HK-2 (cell line): Measurements from ENCODE around the gene GNB5.
A peak's percentile ranks its signal among the peaks of the same experiment; 100 is the strongest.
"Not testable (repeated sequence)": the region's sequence is repeated elsewhere in the genome, so short reads cannot be mapped to it uniquely, and the experiment has no call there.

Experiments used
- DNase-seq: peaks from one replicate; pipeline ENCODE4 v3.0.0-alpha.2; 2018; ENCODE audit not compliant: unreplicated experiment

GNB5 gene

DNA sequence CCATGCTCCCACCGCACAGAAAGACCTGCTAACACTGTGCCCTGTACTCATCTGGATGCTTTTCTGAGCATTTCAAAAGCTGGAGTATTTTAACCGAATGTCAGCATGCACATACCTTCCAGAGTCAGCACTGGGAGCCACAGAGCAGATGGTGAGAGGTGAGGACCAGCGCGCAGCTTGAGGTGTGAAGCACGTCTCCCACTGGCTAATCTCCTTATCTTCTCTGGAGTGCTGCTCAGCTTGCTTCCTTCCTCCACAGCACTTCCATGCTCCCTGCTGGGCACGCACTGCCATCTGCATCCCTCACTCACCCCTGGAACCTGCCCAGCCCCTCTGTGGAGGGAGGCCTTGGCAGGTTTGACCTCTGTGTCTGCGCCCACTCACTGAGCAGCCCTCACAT, at the start of gene GNB5:
TSS of gene GNB5 (minus strand) at position 186 of the 400 bp plus-strand sequence. CDS start 6,716 bp downstream, outside the sequence.
- no peak for DNase-seq

DNA sequence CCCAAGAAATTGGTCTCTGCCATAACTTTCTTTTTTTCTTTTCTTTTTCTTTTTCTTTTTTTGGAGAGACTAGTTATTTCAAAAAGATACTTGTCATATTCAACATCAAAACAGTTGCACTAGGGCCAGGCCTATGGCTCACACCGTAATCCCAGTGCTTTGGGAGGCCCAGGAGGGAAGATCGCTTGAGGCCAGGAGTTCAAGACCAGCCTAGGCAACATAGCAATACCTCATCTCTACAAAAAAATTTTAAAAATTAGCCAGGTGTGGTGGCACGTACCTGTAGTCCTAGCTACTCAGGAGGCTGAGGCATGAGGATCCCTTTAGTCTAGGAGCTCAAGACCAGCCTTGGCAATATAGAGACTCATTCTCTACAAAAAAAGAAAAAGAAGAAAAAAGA, 49.0 kb upstream of the GNB5 start:
- DNase-seq: no peak

DNA sequence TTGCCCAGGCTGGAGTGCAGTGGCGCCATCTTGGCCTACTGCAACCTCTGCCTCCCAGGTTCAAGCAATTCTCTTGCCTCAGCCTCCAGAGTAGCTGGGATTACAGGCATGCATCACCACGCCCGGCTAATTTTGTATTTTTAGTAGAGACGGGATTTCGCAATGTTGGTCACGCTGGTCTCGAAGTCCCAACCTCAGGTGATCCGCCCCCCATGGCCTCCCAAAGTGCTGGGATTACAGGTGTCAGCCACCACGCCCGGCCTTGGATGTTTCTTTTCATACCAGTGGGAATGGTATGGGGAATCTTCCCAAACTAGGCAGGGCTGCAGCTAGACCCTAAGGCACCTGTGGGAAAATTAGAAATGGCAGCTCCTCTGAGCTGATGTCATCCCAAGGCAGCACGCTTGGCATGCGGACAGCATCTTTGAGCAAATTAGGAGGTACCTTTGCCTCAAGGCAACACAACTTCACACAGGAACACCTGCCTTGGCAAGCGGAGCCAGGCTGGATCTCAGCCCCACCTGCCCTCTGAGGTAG, 47.9 kb upstream of the GNB5 start:
- DNase-seq: not testable (repeated sequence)

- DNase-seq: no peak
Measured at GRCh38 chr15:52238149-52238548, 47.0 kb upstream of the GNB5 start.

DNA sequence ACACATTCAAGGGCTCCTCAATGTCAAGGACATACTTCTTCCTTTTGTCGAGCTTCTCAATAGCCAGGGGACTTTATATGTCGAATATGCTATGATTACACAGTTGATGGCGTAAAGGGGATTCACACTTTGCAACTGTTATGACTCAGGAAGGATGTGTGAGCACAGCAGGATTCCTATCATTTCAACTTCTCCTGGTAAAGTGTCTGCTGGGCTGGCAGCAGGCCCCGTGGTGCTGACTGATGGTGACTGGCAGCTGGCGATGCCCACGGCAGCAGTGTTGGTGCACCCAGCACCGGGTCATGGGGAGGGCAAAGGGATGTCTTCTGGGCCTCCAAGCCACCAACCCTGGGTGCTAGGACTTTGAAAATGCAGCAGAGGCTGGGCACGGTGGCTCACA, 44.8 kb upstream of the GNB5 start:
- DNase-seq: no peak

DNA sequence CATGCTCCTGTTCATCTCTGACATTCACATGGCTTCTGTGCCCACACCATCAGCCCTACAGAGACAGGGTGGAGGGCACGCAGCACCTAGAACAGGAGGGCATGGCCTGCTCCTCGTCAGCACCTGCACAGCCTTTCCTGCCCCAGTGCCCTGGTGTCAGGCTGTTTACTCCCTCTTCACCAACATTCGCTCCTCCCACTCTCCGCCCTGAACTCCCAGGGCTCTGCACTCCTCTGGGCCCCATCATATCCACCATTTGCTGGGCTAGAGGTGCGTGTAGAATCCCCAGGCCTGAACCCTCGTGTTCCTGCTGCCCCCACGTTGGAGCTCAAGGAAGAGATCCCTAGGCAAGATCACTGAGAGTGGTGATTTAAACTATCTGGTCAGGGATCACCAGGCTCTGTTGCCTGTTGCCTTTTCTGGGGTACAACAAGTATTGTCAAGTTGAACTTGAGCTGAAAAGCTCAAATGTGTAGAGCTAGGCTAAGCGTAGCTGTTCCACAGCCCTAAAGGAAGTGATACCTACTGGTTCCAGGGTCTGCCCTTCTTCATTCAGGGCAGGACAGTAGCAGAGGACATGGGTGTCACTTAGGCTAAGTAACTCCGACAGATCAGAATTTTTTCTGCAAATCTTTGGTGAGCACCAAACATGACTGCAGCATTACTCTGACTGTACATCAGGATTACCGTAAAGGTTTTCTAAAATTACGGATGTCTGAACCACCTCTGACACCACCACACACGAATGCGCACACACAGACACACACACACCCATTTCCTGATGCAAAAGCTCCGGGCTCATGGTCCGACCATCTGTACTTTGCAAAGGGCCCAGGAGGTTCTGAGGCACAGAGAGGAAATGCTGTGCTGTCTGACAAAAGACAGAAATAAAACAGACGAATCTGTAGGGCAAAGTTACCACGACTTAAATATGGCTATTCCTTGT, 43.7 kb upstream of the GNB5 start:
- no peak for DNase-seq

- DNase-seq: no peak
Measured at GRCh38 chr15:52233405-52233804, 42.2 kb upstream of the GNB5 start.

- DNase-seq: no peak
Measured at GRCh38 chr15:52232327-52232726, 41.1 kb upstream of the GNB5 start.

DNA sequence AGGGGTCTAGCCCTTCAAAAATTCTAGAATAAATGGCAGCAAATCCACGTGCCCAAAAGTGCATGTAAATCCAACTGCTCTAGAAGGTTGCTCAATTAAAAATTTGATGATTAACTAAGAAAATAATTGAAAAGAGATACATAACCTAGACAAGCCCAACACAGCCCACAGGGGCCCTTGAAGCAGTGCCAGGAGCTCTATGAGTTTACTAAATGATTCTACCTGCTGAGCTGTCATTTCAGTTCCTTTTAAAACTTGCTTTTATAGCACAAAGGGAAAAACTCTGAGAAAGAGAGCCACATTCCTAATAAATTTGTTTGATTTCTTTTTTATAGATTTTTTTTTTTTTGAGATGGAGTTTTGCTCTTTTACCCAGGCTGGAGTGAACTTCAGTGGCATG, 38.9 kb upstream of the GNB5 start:
- DNase-seq: no peak

GRCh38 chr15:52228921-52229320, 37.7 kb upstream of the GNB5 start:
- DNase-seq: peak; percentile 28

GRCh38 chr15:52227456-52227855, 36.3 kb upstream of the GNB5 start:
- peak; percentile 35 for DNase-seq

DNA sequence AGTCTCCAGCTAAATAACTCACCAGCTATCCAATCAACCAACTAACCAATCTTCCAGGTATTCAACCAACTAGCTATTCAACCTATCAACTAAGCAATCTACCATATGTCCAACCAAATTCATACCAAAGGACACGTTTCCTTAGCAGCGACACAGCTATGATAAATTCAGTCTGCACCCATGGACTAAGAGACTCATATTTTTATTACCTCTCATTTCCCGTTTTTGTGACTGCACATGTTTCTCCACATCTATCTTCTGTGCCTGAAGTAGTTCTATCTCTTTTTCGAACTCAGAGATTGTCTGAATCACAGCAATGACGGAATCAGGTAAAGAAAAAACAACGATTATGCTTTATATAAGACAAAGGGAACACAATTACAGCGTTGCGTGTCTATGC, 34.0 kb upstream of the GNB5 start:
- DNase-seq: no peak

- DNase-seq: no peak
Measured at GRCh38 chr15:52224211-52224610, 33.0 kb upstream of the GNB5 start.

- DNase-seq: no peak
Measured at GRCh38 chr15:52221730-52222129, 30.5 kb upstream of the GNB5 start.

- no peak for DNase-seq
Measured at GRCh38 chr15:52220937-52221660, 29.9 kb upstream of the GNB5 start.

DNA sequence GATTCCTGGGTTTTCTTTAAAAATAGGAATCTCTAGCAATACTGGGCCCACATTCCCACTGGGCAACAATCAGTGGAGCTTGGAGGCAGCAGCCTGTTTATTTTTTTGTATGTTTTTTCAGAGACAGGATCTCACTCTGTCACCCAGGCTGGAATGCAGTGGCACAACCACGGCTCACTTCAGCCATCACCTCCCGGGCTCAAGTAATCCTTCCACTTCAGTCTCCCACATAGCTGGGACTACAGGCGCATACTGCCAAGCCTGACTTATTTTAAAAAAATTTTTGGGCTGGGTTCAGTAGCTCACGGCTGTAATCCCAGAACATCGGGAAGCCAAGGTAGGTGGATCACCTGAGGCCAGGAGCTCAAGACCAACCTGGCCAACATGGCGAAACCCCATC, 29.1 kb upstream of the GNB5 start:
- no peak for DNase-seq

GRCh38 chr15:52218816-52219215, 27.6 kb upstream of the GNB5 start:
- DNase-seq: no peak

GRCh38 chr15:52218371-52218770, 27.2 kb upstream of the GNB5 start:
- DNase-seq: no peak

DNA sequence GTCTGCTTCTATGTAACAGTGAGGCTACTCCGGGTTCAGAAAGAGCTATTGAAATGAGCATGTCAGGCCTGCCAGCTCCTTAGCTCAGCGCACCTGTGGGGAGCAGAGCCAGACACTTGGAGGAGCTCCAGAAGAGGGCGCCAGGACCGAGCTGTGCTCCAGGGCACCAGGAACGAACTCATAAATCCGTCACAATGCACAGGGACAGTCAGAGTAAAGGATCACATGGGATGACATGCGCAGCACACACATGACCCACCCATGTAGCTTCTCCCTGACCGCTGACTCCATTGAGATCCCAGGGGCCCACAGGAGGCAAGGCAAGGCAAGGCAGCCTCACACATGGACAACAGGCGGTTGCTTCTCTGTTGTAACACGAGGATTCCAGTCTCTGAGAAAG, 26.0 kb upstream of the GNB5 start:
- DNase-seq: no peak

DNA sequence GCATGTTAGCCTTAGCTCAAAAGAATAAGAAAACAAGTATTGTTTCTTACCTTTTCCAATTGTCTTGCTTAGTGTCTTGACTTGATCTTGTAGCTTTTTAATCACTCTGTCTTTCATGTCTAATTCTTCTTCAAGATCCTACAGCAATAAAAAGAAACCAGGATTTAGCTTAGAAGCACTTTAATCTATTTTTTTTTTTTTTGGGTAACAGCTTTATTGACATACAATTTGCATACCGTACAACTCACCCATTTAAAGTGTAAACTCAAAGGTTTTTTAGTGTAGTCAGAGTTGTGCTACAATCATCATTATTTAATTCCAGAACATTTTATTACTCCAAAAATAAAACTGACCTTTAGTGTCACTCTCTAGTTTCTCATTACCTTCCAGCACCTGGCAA, 23.4 kb upstream of the GNB5 start:
- DNase-seq: no peak

GRCh38 chr15:52213206-52213605, 22.0 kb upstream of the GNB5 start:
- no peak for DNase-seq

DNA sequence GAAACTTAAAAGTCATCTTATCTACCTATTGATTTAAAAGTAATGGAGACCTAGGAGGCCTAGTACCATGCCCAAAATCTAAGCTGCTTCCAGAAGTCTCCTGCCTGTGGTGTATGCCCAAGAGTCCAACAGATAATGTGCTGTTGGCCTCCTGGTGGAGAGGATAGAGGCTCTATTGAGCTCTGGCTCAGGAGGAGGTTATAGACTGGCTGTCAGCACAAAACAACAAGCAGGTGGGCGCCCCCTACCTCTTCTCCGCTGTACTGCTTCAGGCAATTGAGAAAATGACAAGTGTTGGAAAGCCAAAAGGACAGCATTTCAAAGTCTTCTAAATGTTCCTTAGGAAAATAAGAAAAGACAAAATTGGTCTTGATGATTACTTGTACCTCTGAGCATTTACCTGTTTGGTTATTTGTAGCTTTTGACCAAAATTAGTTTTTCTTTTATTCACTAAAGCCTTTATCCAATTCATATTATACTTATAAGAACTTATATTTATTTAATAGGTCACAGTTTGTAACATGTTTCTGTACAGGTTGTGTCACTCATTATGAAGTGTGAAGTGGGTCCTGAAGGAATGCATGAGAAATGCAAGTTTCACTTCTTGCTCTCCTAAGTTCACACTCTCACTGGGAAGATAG, 17.2 kb upstream of the GNB5 start:
- peak; percentile 33 for DNase-seq
